GM18870 (cell line): Measurements from ENCODE around the gene POLG.

Source experiments
- ATAC-seq: cut with Tn5 transposase; IDR thresholded peaks from one replicate; pipeline ENCODE4 v1.9.1; 2021; ENCODE audit warnings: moderate library complexity; ENCODE audit not compliant: unreplicated experiment

POLG gene

DNA sequence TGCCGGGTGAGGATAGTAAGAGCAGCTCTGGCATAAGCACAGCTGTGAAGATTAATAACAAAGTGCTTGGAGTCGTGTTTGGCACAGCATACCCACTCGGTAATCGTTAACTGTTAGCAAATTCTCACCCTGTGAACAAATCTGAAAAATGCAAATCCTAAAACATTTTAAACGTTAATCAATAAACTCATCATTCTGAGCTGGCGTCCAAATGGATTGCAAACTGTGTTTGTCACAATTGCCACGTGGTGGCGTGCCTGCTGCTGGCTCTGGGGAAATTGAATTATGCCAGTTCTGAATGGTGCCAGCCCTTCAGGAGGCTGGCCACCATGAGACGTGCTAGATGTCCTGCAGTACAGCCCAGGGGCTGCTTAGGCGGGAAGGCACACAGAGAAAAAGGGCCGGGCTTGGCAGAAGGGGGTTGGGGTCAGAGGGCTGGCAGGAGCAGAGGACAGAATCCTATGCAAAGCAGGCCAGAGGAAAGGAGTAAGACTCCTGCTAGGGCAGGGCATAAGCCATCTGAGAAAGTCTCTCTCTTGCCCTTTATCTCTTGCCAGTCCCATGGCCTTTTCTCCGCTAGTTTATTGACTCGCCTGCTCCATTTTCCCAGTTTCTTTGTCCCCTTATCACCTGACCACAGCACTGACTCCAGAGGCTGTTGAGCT is 22.1 kb upstream of the POLG start:
- ATAC-seq = no peak

DNA sequence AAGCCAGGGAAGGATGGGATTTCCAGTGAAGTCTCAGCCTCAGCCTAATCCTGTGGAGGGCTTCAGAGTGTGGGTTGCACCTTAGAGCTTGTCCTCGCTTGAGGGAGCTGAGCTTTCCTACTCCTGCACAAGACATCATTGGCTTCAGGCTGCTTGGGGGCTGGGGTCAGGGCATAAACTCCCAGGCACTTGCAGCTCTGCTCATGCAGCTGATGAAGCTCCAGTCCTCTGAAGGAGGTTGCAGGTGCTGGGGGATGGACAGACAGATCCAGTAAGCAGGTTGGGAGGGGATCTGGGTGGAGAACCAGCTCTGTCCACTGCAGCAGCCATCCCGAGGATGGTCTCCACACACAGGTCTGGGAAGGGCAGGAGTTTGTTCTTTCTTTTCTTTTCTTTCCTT is 19.4 kb upstream of the POLG start:
- ATAC-seq = no peak

DNA sequence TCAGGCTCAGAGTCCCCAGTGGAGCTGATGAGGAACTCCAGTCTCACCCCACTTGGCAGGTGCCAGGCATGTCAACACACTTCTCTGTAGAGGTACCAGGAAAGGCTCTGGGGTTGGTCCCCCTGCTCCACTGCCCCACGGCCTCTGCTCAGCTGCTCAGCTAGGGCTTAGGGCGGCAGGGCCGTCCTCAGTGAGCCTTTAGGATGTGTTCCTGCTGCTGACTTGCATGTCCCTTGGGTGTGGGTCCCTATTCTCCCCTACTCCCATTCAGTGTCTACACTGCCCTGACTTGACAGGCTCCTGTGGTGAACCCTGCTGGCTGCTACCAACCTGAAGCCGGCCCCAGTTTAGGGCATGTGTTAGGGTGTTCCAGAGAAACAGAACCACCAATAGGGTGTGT is 17.9 kb upstream of the POLG start:
- ATAC-seq = no peak

DNA sequence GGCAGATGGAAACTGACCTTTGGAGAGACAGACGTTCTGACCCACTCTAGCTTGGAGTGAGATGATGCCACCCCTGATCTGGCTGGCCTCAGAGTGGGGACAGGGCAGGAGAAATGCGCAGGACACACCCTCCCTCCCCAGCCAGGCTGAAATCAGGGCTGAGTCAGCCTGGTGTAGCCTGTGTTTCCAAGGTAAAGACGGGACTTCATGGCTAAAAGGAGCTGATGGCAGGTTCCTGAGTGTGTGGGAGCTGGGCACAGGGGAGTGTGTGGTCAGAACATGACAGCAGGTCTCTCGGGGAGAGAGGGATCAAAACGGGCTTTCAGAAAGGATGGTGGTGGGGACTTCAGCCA is 14.6 kb upstream of the POLG start:
- ATAC-seq = no peak

DNA sequence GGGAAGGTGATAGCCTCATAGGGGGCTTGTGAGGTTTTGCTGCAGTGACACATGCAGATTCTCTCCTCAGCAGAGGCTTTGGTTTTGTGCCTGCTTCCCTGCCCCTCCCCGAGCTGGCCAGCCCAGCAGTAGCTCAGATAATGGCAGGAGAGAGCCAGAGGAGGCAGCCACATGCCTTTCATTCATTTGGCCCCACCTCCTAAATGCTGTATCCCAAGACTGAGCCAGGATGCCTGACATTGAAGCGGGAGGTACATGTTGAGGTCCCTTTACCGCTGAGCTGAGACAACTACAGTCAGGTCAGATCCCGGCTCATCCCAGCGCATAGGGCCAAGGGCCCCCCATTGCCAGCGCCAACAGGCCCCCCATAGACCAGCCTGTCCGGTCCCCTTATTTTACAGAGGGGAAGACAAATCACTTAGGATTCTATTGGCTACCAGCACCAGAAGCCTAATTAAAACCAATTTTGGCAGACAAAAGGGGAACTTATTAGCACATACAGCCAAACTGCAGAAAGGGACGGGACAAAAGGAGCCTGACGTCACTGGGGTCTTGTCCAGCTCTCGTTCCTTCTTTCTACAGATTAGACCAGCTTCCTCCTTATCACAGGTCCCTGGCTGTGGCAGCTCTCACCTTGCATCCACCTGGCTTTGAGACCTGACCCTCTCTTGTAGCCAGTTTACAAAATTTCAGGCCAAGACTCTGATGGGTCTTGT is 12.1 kb upstream of the POLG start:
- ATAC-seq = no peak

DNA sequence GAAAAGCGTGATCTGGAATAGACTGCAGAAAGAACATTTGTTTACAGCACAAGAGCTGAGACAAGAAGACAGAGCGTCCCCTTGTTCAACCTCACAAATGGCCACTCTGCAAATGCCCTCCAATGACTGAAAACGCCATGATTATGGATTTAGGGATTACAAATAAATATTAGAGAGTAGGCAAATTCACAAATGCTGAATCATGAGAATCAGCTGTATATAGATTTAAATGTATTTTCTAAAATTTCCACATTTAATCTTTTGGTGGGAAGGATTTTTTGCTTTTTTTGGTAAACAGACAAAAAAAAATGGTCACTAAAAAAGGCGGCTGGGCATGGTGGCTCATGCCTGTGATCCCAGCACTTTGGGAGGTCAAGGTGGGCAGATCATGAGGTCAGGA is 10.6 kb upstream of the POLG start:
- ATAC-seq = no peak

DNA sequence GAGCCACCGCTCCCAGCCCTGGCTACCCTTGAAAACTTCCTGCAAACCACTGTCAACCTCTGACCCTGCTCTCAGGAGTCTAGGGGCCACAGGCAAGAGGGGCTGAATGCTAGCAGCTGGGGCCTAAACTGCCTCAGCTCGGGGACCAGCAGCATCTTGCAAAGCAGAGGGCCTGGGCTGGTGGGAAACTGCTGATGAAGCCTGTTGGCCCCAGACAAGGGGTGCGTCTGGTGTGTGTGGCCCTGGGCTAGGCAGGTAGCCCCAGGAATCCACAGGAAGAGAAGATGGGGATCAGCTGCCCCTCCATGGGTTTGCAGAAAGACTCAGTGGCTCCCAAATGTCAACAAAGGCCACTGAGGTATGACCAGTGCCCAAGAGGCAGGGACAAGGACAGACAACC is 8.2 kb upstream of the POLG start:
- no peak for ATAC-seq

DNA sequence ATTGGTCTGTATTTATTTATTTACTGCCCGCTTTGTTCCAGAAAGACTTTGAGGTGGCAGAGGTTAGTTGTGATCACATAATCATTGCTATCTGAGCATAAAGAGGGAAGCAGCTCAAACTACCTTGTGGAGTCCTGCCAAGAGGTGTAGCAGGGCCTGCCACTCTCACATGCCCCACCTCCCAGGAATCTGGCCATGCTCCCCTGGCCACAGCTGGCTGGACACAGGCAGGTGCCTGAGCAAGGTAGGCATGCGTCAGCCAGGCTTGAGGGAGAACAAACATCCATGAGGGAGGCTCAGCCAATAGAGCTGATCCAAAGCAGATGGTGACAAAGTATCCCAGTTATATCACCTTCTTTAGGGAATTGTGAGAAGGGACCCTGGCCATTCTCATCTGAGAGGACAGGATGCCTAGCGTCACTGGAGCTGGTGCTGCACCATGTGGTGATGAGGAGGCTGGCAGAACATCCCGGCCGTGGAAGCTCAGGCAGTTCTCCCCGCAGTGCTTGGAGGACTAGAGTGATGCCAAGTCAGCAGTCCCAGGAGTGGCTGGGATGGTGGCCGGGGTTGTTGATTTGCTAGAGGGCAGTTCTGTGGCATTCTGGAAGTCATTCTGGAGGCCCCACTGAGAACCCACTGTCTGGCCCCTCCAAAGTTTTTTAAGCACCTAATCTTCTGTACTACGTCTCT is 6.8 kb upstream of the POLG start:
- no peak for ATAC-seq

DNA sequence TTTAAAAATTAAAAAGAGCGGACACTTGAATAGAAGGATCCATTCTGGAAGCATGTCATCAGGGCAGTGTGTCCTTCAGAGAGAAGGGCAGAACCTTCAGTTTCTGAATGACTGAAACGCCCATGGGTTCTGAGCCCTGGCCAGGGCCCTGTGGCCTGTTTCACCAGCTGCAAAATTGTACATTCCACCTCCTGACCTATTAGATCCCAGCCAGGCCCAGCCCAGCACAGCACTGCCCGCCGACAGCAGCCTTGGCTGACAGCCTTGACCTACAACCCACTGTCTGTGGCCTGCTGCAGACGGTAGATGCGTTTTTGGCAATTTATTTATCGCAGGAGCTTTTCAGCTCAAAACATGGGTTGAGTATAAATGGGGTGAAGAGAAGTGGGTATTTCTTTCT is 5.9 kb upstream of the POLG start:
- no peak for ATAC-seq

DNA sequence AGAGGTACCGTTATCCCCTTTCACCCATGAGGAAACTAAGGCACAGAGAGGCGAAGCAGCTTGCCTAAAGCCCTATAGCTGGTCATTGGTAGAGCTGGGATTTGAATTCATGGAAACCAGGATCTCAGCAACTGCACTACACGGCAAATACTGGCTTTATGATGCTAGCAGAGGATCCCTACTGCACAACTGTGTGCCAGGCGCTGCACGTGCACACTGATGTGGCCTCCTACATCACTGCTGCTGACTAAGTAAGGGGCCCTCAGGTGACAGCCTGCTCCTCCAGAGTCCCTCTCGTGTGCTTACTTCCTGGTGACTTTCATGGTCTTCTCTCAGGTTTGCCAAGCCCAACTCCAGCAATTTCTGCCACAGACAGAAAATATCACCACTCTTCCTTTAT is 3.4 kb upstream of the POLG start:
- ATAC-seq = no peak

DNA sequence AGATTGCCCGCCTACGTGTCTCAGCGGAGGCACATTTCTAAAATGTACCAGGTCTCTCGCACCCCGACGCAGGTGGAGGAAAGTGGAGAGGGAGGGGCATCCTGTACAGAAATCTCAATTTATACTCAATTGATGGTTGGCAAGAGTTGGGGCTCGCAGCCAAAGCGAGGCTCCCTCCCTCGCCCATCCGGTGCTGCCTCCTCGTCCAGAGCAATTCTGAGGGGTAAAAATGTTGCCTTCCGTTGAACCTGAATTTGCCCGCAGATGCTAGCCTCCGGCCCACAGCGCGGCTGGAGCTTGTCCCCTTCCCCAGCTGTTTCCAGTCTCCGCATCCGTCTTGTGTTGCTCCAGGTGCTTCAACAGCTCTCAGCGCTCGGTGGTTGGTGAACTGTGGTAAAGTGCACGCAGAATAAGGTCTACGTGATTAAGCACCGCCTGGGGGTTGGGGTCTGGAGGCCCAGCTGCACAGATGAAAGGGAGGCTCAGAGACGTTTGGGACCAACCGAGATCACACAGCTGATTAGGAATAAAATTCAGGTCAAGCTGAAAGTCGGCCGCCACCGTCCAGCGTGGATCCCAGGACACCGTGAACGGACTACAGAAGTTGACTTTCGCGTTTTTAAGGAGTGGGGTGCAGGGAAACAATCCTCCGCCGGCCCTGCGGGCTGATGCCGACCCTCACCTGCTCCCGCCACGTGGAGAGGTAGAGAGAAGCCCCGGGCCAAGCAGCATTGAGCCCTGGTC is 846 bp upstream of the POLG start:
- ATAC-seq = peak; percentile 24

DNA sequence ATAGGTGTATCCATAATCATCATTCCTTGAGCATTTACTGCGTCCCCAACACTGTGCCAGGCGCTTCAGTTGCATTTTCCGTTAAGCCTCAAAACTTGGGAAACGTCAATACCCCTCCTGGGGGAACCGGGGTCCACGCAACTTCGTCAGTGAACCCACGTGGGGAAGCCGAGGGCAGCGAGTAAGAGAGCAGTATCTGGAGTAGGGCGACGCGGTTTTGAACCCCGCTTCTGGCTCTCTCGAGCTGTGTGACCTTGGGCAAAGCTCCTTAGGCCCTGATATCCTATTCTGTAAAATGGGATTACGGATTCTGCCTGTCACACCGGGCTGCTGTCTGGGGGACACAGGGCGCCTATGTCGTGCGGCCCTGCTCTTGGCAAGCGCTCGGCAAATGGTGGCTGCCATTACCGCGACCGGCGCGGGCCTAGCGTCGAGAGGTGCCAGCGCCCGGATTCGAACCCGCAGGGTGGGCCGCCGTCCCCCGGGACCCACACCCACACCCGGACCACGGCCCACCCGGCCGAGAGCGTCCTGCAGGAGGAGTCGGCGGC is 590 bp downstream of the POLG start:
- peak; percentile 21 for ATAC-seq

DNA sequence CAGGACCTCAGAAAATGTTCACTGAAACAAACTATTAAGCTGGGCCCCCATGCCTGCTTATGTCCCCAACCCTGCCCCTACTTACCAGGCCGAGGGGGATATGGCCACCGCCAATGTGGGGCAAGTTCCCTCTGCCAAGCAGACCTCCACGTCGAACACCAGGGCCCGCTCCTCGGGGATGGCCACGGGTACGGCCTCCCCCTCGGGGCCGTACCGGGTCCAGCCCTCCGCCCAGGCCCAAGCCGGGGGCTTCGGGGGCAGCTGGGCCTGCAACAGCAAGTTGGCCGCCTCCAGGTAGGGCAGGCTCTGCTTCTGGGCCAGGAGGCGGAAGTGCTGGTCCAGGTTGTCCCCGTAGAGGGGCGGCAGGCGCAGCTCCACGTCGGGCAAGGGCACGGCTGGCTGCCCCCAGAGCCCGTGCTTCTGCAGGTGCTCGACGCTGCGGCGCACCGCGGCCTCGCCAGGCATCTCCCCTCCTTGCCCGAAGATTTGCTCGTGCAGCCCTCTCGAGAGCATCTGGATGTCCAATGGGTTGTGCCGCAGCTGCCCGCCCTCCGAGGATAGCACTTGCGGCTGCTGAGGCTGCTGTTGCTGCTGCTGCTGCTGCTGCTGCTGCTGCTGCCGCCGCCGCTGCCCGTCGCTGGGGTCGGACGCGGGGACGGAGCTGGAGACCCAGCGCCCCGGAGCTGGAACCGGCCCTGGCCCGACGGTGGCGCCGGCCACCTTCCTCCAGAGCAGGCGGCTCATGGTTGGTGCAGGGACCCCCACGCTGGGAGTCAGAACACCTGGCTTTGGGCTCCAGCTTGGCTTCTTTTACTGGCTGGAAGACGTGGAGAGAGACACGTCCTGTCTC is 1.4 kb downstream of the POLG start:
- no peak for ATAC-seq

DNA sequence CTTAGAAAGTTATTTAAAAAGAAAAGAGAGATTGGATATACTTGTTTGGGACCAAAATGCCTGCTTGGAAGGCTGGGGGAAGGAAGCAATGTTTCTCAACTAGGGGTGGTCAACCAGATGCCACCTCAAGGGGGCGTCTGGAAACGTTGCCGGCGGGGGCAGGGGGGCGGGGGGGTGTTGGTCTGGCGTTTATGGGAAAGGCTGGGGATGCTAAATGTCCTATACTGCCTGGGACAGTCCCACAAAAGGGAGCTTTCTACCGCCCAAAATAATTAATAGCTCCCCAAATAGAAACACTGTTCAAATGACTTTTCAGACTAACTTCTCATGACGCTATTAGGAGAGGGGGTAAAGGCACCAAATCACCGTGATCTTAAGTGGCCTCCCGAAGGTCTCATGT is 2.2 kb downstream of the POLG start:
- ATAC-seq = no peak

DNA sequence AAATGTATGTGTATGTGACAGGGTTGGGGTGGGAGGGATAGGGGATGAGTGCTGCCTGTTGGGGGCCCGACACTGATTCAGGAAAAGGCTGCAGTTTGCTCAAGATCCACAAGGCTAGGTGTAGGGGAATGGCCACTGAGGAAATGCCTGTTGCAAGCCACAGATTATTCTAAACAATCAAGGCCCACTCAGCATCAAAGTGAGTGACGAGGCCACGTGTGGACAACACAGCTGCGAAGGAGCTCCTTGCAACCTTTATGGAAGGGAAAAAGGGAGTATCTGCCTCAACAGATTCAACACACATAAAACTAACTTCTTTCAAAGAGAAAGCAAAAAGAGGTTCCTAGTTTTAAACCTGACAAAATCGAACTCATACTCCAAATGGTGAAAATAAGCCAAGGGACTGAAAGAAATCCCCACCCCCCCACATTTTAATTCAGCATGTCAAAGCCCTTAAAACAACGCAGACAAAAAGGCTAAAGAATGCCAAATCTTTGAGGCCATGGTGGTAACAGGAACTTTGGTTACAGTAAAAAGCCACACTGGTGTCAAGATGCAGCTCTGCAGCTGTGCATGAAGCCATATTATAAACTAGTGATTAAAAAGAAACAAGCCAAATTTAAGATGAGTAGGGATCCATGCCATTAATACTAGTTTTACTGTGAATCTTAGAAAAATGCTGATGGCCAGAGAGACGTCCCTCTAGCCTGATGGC is 3.6 kb downstream of the POLG start:
- no peak for ATAC-seq

DNA sequence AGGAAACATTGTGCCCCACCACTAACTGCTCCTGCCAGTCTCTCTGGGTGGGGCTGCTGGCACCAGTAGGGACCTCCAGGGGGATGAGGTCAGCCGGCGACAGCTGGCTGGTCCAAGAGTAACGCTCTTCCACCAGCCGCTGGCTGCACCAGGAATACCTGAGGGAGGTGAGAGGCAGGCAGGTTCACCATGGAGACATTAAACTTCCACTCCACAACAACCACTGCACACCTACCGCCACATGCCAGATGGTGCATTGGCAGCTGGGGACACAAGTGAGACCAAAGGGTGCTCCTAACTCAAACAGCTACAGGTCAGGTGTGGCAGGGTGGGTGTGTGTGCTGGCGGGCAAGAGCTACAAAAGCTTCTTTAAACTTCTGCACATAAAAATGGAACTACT is 4.5 kb downstream of the POLG start:
- ATAC-seq = no peak

DNA sequence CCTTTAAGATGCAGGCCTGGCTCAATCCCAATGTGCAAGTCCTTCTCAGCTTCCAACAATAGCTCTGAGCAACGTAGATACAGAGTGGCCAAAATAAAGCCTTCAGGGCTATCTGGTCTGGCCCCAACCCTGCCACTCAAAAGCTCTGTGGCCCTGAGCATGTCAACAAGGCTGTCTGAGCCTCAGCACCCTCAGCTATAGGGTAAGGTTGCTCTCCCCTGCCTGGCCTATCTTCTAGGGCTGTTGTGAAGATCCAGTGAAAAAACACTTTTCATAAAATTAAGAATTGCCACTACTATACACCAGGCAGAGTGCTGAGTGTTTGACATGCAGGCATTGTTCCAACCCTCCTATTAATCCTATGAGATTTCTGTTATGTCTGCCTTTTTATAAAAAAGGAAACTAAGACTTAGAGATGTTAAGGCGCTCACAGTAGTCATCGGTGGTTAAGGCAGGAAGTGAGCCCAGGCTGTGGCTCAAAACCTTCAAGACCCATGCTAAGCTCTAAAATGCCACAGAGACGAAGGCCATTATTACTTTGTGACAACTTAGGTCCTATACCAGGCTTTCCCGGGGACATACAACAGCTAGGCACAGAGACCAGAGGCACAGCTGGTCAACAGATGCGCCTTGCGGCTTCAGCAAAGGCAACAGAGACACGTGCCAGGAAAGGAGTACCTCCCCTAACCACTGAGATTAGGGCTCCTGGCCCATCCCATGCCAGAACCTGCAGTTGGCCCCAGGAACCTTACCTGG is 5.1 kb downstream of the POLG start:
- ATAC-seq = no peak

DNA sequence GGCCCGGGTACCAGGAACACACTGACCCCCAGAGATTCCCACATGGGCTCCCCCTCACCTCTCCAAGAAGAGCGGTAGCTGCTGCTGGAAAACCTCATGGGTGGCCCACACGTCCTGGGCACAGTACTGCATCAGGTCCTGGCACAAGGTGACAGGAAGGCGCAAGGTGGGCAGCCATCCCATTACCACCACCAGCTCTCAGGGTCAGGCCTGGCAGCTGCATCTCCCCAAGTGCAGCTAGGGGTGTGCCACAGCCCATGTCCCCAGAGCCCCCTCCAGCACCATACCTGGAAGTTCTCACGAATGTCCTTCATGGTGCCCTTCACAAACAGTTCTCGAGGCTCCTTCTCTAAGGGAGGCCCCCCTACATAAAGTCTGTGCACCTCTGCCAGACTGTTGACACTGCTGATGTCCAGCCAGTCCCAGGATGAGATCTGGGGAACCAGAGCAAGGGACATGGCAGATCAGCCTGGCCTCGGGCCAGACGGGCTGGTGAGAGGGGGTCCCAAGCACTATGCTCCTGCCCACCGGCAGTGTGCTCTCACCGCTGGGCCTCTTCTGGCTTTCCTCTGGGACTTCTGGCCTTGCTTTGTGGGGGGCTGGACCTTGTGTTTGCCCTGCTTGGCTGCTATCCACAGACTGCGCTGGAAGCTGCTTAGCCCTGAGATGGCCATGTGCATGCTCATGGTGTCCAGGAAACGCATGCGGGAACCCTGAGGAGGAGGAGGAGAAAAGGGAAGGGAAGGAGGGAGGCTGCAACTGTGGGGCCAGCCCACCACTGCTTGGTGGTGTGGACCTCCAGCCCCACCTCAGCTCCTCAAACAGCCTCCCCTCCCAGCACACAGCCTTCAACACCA is 6.0 kb downstream of the POLG start:
- no peak for ATAC-seq
